Mammary epithelial cell (primary cell): ENCODE results near the gene PRKX.
"Not testable (repeated sequence)": the region's sequence is repeated elsewhere in the genome, so short reads cannot be mapped to it uniquely, and the experiment has no call there.

Experiments used
- CTCF ChIP-seq, 2 donors: IDR thresholded peaks in 1 of 2; conservative IDR thresholded peaks in 1 of 2; 2 replicates each; pipeline ENCODE4 v1.5.1; 2011 to 2012; ENCODE audit warnings: inconsistent platforms in 2 of 2, low read length in 2 of 2, mild to moderate bottlenecking in 2 of 2, control low read depth in 1 of 2, low read depth in 1 of 2; ENCODE audit not compliant: insufficient read depth in 1 of 2; ENCODE audit errors: extremely low read depth in 1 of 2
- EZH2 ChIP-seq: IDR thresholded peaks from 2 replicates; pipeline ENCODE4 v1.6.1; 2012; ENCODE audit warnings: low read length, inconsistent platforms, borderline replicate concordance

DNA sequence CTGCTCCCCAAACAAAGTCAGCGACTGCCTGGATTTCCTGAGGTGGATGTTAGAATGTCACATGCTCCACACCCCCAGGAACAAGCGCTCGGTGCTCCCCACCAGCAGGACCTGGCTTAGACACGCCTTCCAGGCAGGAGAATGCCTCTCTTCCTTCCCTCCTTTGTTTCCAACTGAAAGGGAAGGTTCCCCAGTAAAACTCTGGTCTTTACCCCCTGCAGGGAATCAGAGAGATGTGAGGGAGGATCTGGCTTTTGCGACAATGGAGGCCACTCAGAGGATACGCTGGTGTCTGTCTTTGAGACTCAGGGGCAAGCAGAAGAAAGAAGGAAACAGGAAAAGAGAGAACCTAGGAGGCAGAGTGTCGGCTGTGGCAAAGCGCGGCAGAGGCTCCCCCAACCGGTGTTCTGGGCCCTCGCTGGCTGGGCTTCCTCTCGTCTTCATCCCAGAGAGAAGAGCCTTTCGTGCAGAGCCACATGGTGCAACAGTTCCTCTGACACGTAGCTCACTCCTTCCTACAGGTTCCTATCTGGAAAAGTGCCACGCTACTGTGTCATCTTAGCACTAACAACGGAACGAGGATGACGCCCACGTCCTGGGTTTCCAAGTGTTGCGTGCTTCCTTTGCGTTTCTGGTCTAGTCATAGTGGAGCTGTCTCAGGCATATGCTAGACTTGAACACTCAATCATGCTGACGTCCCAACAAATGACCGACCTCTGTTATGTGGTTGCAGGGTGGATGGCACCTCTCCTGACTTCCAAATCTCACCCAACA is 73.4 kb downstream of the PRKX start:
- not testable (repeated sequence) for TF ChIP-seq CTCF (conservative IDR thresholded peaks at IDR 0.05 in 1 of 2, IDR thresholded peaks at IDR 0.05 in 1 of 2; ENCODE audit: extremely low read depth in 1 of 2, insufficient read depth in 1 of 2, low read depth in 1 of 2, low read length in 2 of 2); EZH2
